ENCODE data around the gene EIPR1. TPM values are rescaled to one million over a fixed set of nuclear protein-coding genes. Genes with fewer than 3 reads are reported as not detected.

Gene EIPR1
- total RNA-seq, 1 experiment from 2014 or later: 27.8 TPM

GRCh38 chr2:3289526-3289925 is 88.1 kb downstream of the EIPR1 start:
- Histone ChIP-seq H3K27ac (ENCODE audit: insufficient read length, low read depth, low read length) (no peak overlapping the region), H2AFZ (ENCODE audit: low read length) (no peak overlapping the region), H3K4me2 (ENCODE audit: insufficient read depth, insufficient read length, low read length) (no peak overlapping the region), H3K14ac (ENCODE audit: insufficient read depth, low read length) (no peak overlapping the region), H3K4me1 (ENCODE audit: insufficient read depth, low read length) (no peaks in the 10 kb centered on the region), H3K18ac (ENCODE audit: insufficient read length, low read depth, low read length) (no peak overlapping the region), H2BK15ac (ENCODE audit: low read depth, low read length) (no peak overlapping the region), H2BK120ac (ENCODE audit: low read depth, low read length, poor library complexity, severe bottlenecking) (no peak overlapping the region), H2AK5ac (ENCODE audit: insufficient read length, low read length) (no peak overlapping the region), H4K5ac (ENCODE audit: insufficient read length, low read depth, low read length) (no peak overlapping the region), H4K91ac (ENCODE audit: insufficient read length, low read depth, low read length) (no peak overlapping the region), H3K4ac (ENCODE audit: low read depth, low read length) (no peak overlapping the region), H3K79me1 (ENCODE audit: insufficient read depth, low read depth, low read length, poor library complexity, severe bottlenecking) (no peaks in the 10 kb centered on the region), H3T11ph (ENCODE audit: low read length) (no peak overlapping the region), H2BK12ac (ENCODE audit: insufficient read length, low read depth, low read length) (no peak overlapping the region), H2BK20ac (ENCODE audit: low read depth, low read length, poor library complexity, severe bottlenecking) (no peak overlapping the region), H3K9ac (ENCODE audit: extremely low read depth, insufficient read length, low read length) (no peak overlapping the region), H4K20me1 (ENCODE audit: control insufficient read depth, insufficient read depth, insufficient read length) (peaks cover 2% of the 10 kb centered on the region), H3K79me2 (ENCODE audit: insufficient read depth, low read length) (no peaks in the 10 kb centered on the region), H3K27me3 (ENCODE audit: insufficient read depth, low read length) (no peaks in the 10 kb centered on the region), H3K23ac (ENCODE audit: insufficient read length, low read depth, low read length) (no peak overlapping the region), H3K23me2 (ENCODE audit: insufficient read length, low read depth, low read length, poor library complexity, severe bottlenecking) (no peaks in the 10 kb centered on the region), H4K8ac (replicated peaks; ENCODE audit: insufficient read length, low read depth, low read length) (no peak overlapping the region), H3K56ac (ENCODE audit: insufficient read length, low read depth, low read length) (no peak overlapping the region), H2BK5ac (ENCODE audit: insufficient read length, low read length) (no peak overlapping the region), H3K9me3 (ENCODE audit: control insufficient read depth, low read depth, low read length) (no peaks in the 10 kb centered on the region)
- no peak for TF ChIP-seq CTCF (conservative IDR thresholded peaks at IDR 0.05)
- no CpG with 5 or more reads among the region's 15 CpGs for WGBS (ENCODE audit: extremely low coverage, insufficient read length, low lambda C conversion rate)
- Mint-ChIP-seq H3K9me3 (peaks cover 0 to 6% of the 10 kb centered on the region in 2 experiments; a peak in 3 of 5 replicates), H3K4me3 (no peak overlapping the region), H3K36me3 (ENCODE audit: insufficient read depth in 1 of 3, low read depth in 3 of 3) (peaks cover 6 to 10% (median 7%) of the 10 kb centered on the region in 3 experiments), H3K27me3 (ENCODE audit: low read depth) (no peaks in the 10 kb centered on the region), H3K27ac (peak overlapping the region in 1 of 3 experiments; percentile 67; a peak in 2 of 7 replicates), H3K4me1 (peaks cover 9 to 19% of the 10 kb centered on the region in 2 experiments)
- DNase-seq: no peak
